Epithelial cell of esophagus (primary cell): ENCODE measurements around the gene HBE1.
A peak's percentile ranks its signal among the peaks of the same experiment; 100 is the strongest.

Experiments
- DNase-seq: peaks from one replicate; pipeline ENCODE4 v3.0.0; 2010; ENCODE audit warnings: low read depth
- H3K4me3 ChIP-seq: 2 replicates; pipeline ENCODE4 v1.5.1; 2011; ENCODE audit warnings: mild to moderate bottlenecking, low read length, control low read depth
- CTCF ChIP-seq: IDR thresholded peaks from 2 replicates; pipeline ENCODE4 v1.5.1; 2011; ENCODE audit warnings: low read depth, mild to moderate bottlenecking, low read length, control low read depth, inconsistent platforms; ENCODE audit not compliant: insufficient read depth; ENCODE audit errors: missing control alignments

Gene HBE1

GRCh38 chr11:5240458-5240857 lies 29.3 kb downstream of the HBE1 start:
- no peak overlapping the region for H3K4me3 ChIP-seq
- DNase-seq: no peak
- no peak for TF ChIP-seq CTCF

GRCh38 chr11:5240056-5240455 lies 29.7 kb downstream of the HBE1 start:
- H3K4me3 ChIP-seq: no peak overlapping the region
- no peak for TF ChIP-seq CTCF
- no peak for DNase-seq

GRCh38 chr11:5239046-5239445 lies 30.7 kb downstream of the HBE1 start:
- no peak for TF ChIP-seq CTCF
- DNase-seq: peak; percentile 30
- H3K4me3 ChIP-seq: no peak overlapping the region

GRCh38 chr11:5238486-5238885 lies 31.3 kb downstream of the HBE1 start:
- H3K4me3 ChIP-seq: no peak overlapping the region
- TF ChIP-seq CTCF: no peak
- DNase-seq: no peak

GRCh38 chr11:5237420-5237819 lies 32.3 kb downstream of the HBE1 start:
- H3K4me3 ChIP-seq: no peak overlapping the region
- TF ChIP-seq CTCF: no peak
- DNase-seq: no peak

GRCh38 chr11:5235364-5236095 lies 34.2 kb downstream of the HBE1 start:
- no peak overlapping the region for H3K4me3 ChIP-seq
- no peak for DNase-seq
- TF ChIP-seq CTCF: no peak

- TF ChIP-seq CTCF: no peak
- DNase-seq: no peak
Measured at GRCh38 chr11:5234381-5234834, 35.3 kb downstream of the HBE1 start, which contains the start of gene HBD. Gene HBD, minus strand, starts transcription at chr11:5234483. Its CDS starts 50 bp downstream, at chr11:5234433.

More at GRCh38 chr11:5234381-5234834, 35.3 kb downstream of the HBE1 start, which contains the start of gene HBD:
- no peak within 1 kb of the TSS for H3K4me3 ChIP-seq
